Jurkat, Clone E6-1 (cell line): Measurements from ENCODE around the gene ADAMTS16.

ENCODE experiments used
- DNase-seq: peaks from one replicate; pipeline ENCODE4 v3.0.0-alpha.2; 2011; ENCODE audit warnings: low read depth, low spot score
- H3K4me3 ChIP-seq: 2 replicates; pipeline ENCODE4 v1.5.1; 2011; ENCODE audit warnings: mild to moderate bottlenecking, low read length, control low read depth, moderate library complexity

The ADAMTS16 gene

GRCh38 chr5:5218396-5218795 lies 78.3 kb downstream of the ADAMTS16 start:
- no peak overlapping the region for H3K4me3 ChIP-seq
- DNase-seq, result no peak

- no peak for DNase-seq
- no peak overlapping the region for H3K4me3 ChIP-seq
These were observed 79.4 kb downstream of the ADAMTS16 start for GRCh38 chr5:5219541-5219940.

DNA sequence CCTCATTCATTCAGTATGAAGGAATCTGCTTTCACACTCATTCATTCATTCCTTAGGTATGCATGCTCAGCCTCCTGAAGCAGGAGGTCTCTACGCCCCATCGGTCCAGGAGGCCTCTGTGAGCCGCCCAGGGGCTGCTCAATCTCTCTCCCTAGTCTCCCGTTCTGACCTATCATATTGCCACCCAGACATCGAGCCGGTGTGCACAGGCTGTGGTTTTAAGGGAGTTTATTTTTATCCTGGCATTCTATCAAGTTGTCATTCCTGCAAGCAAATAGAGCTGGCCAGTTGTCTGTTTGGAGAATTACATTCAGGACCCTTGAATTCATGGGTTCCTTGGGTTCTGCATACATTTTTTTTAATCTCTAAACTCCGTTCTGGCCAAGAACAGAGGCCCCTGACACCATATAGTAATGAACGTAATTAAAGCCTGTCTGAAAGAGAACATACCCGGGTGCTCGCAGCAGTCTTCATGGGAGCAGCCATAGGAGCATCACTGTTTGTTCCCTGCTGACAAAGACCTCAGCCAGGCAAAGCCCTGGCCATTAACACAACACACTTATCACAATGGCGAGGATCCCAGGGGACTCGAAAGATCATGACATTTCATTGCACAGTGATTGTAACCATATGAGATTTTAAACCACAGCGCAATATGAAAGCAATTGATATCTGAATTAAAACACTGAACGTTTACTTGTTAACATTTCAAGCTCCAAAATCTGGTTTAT lies 80.9 kb downstream of the ADAMTS16 start:
- DNase-seq, result no peak
- H3K4me3 ChIP-seq, result no peak overlapping the region

DNA sequence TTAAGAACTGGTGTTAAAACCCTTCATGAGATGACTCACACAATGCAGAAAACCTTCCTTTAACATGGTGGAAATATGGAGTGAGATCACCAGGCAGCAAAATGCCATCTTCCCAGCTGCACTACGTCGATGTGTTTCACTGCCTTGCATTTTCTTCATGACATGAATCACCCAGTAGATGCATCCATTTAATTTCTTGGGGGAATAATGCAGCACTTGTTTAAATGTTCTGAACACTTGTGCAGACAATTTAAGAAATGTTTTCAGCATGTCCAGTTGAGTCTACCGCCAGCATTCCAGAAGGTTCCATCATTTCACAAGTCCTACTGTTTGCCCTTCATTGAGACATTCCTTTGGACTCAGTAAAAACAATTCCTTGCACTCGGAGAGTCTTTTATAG lies 81.6 kb downstream of the ADAMTS16 start:
- no peak for DNase-seq
- H3K4me3 ChIP-seq, result no peak overlapping the region

DNA sequence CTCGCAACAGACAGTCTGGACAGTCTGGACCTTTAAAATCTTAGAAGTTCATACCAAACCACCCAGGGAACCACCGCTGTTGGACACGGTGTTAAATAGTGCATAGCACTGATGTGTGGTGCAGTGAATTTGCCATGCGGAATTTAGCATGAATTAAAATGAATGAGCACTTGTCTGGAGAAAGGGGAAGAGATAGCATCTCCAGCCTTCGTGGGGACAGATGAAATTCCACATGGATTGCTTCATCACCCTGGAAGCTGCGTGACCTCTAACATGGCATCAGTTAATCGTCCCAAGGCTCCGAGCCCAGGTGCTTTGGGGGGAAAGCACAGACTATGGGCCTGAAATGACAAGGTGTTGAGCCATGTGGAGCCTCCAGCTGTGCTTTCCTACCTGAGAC lies 91.4 kb downstream of the ADAMTS16 start:
- no peak for DNase-seq

GRCh38 chr5:5234912-5235311 lies 94.8 kb downstream of the ADAMTS16 start:
- DNase-seq, result no peak
- H3K4me3 ChIP-seq, result no peak overlapping the region

More for the DNA sequence above, 91.4 kb downstream of the ADAMTS16 start:
- H3K4me3 ChIP-seq, result no peak overlapping the region

GRCh38 chr5:5235685-5236084 lies 95.6 kb downstream of the ADAMTS16 start:
- no peak overlapping the region for H3K4me3 ChIP-seq
- no peak for DNase-seq

GRCh38 chr5:5239191-5239590 lies 99.1 kb downstream of the ADAMTS16 start:
- H3K4me3 ChIP-seq, result no peak overlapping the region
- peak; percentile 10 for DNase-seq

DNA sequence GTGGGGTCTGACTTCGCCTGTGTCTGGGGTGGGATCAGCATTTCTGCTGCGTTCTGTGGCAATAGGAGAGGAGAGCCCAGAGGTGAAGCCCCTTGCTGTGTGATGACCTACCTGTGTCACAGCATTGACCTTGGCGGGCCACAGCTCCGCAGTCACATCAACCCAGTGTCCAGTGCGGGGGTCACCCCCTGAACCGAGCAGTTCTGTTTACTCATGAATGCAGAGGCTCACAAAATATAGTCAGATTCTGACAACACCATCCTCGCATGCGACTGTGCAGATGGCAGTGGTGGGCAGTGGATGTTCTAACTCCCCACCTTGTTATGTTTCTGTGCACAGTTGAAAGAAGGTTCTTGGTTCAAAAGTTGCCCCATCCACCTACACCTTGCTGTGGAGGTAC lies 100.1 kb downstream of the ADAMTS16 start:
- no peak for DNase-seq
- H3K4me3 ChIP-seq, result no peak overlapping the region

DNA sequence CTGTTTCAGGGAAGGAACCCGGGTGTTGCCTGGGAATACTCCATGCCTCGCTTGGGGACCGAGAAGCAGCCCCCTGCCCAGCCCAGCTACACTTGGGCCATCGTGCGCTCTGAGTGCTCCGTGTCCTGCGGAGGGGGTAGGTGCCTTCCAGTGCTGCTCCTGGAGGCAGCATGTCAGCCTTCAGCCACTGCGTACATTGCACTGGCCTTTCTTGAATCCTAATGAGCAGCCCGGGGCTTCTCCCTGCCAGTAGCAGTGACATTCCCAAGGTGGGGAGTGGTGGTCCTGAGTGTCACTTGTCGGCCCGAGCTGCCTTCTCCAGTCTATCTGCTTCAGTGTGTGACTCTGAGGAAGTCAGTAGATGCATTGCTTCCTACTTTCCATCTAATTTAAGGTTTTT lies 101.9 kb downstream of the ADAMTS16 start:
- H3K4me3 ChIP-seq, result no peak overlapping the region
- DNase-seq, result no peak

GRCh38 chr5:5246736-5247135 lies 106.6 kb downstream of the ADAMTS16 start:
- H3K4me3 ChIP-seq, result no peak overlapping the region
- DNase-seq, result no peak

GRCh38 chr5:5250758-5251157 lies 110.6 kb downstream of the ADAMTS16 start:
- H3K4me3 ChIP-seq, result no peak overlapping the region
- no peak for DNase-seq

DNA sequence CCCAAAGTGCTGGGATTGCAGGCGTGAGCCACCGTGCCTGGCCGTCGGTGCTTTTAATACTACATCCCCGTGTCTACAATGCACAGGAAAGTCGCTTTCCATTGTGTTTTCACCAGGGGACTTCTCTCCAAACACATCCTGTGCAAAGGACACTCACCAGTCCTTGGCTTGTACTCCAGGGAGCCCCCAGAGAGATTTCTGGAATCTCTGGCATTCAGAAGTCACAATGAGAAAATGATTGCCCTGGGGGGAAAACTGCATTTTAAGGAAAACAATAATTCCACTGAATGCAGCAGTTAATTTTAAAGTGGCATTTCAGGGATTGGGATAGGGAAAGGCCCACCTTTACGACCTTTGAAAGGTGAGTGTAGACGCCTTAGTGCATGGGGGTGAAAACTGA lies 112.0 kb downstream of the ADAMTS16 start:
- no peak overlapping the region for H3K4me3 ChIP-seq
- no peak for DNase-seq

GRCh38 chr5:5257353-5257752 lies 117.2 kb downstream of the ADAMTS16 start:
- DNase-seq, result no peak
- H3K4me3 ChIP-seq, result no peak overlapping the region

DNA sequence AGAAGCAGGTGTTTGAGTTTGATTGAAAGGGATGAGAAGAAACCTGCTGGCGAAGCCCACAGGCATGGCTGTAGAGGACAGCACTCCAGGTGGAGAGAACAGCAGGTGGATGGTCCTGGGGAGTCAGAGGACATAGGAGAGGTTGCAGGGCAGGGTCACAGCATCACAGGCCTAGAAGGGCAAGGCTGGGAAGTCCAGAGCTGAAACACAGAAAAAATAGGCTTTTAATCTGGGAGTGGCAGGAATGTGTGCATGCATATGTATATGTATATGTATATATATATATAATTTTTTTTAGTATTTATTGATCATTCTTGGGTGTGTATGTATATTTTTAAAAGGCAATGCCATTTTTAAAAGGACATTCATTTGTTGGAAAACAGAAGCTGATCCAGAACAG lies 118.4 kb downstream of the ADAMTS16 start:
- no peak overlapping the region for H3K4me3 ChIP-seq
- DNase-seq, result no peak

DNA sequence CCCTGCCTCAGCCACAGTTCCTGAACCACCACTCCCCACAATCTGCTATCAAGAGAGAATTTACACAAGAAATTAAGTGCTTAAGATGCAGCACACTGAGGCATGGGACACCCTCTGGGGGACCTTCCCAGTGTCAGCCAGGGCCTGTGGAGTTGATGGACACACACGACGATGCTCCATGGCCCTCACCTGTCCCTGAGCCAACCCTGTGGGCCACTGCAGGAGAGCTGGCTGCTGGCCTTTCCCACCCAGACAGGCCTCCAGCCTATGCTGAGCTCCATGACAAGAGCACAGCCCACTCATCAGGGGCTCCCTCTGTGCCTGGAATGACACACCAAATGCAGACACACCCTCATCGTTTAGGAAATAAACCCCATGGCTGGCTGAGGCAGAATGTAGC lies 124.6 kb downstream of the ADAMTS16 start:
- no peak overlapping the region for H3K4me3 ChIP-seq
- DNase-seq, result no peak

- no peak for DNase-seq
- no peak overlapping the region for H3K4me3 ChIP-seq
These were observed 126.2 kb downstream of the ADAMTS16 start for GRCh38 chr5:5266297-5266696.

GRCh38 chr5:5270161-5270560 lies 130.0 kb downstream of the ADAMTS16 start:
- no peak for DNase-seq
- H3K4me3 ChIP-seq, result no peak overlapping the region

DNA sequence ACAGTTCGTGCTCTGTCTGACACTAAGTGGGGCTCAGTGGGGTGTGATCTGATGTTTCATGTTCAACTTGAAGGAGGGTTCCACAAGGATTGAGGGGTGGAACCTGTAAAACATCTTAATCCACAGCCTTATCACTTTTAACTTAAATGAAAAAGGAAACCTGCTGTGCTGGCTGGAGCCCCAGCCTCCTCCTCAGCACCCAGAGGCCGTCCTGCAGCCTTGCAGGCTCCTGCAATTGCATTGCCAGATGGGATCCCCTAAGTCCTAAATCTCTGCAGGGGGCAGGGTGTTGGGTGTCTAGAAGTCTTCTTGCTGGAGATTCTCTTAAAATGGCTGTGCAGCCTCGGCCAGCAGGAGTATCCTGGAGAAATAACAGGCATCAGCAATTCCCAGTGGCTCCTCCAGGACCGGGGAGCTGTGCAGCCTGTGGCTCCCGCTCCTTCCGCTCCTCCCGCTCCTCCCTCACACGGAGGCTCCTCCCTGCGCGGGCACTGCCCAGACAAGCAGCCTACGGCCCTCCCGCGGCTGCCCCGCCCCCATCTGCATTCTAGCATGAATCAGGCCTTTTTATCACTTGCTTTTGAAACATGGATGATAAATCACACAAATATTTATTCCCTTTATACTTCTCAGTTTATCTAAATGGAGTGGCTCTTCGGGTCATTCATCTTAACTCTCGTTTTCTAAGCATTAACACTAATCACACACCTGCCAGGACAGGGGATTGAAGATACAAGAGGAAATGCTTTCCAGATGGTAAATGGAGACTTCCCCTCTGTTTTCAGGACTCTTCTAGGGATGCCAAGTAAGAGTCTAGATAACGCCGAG lies 131.0 kb downstream of the ADAMTS16 start:
- DNase-seq, result no peak
- no peak overlapping the region for H3K4me3 ChIP-seq

DNA sequence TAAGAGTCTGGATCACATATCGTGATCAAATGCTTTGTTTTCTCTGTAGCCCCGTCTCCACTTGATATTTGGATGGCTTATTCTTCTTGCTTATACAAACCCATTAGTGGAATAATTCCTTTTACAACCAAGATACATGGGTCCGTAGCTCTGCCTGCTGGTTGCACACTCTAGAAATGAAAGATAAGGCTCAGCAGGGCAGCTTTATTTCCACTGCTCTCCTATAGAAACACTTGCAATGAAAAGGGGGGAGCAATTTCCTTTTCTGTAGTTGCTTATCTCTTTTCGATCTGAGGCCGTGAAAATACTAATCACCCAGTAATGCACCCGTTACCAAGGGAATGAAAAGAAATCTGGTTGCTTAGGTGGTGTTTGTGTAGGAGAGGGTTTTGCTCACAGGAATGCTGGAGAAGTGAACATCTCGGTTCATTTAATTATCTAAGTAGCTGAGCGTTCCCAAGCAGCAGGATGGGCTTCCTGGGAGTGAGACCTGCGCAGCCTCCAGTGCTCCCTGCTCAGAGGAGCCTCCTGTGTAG lies 131.7 kb downstream of the ADAMTS16 start:
- H3K4me3 ChIP-seq, result no peak overlapping the region
- DNase-seq, result no peak
